ENCODE results near the gene PLAC1.

Gene PLAC1

GRCh38 chrX:134601240-134601765, 57.0 kb downstream of the PLAC1 start:
- Histone ChIP-seq H3K9ac (ENCODE audit: insufficient read length) (no peak overlapping the region), H3K4me3 (no peak overlapping the region), H3K27ac (no peak overlapping the region), H3K9me3 (ENCODE audit: low read depth, low read length) (no peaks in the 10 kb centered on the region), H3K36me3 (ENCODE audit: insufficient read depth, low read length) (no peaks in the 10 kb centered on the region)
- no peak for TF ChIP-seq FOXP2 (optimal IDR thresholded peaks at IDR 0.05; ENCODE audit: control extremely low read depth, extremely low read length, insufficient read depth)
- TF ChIP-seq POLR2AphosphoS5 (IDR thresholded peaks at IDR 0.05; ENCODE audit: borderline replicate concordance, low read depth, low read length), result no peak
- TF ChIP-seq EZH2 (IDR thresholded peaks at IDR 0.05), result no peak
- no peak for DNase-seq (ENCODE audit: low read depth, low spot score)

- Histone ChIP-seq H3K9ac (ENCODE audit: insufficient read length) (no peak overlapping the region), H3K36me3 (ENCODE audit: insufficient read depth, low read length) (no peaks in the 10 kb centered on the region), H3K9me3 (ENCODE audit: low read depth, low read length) (no peaks in the 10 kb centered on the region), H3K4me3 (no peak overlapping the region), H3K27ac (no peak overlapping the region)
- no peak for TF ChIP-seq POLR2AphosphoS5 (IDR thresholded peaks at IDR 0.05; ENCODE audit: borderline replicate concordance, low read depth, low read length)
- no peak for TF ChIP-seq EZH2 (IDR thresholded peaks at IDR 0.05)
- TF ChIP-seq FOXP2 (optimal IDR thresholded peaks at IDR 0.05; ENCODE audit: control extremely low read depth, extremely low read length, insufficient read depth), result no peak
- no peak for DNase-seq (ENCODE audit: low read depth, low spot score)
Measured at GRCh38 chrX:134600714-134601113, 57.6 kb downstream of the PLAC1 start.

GRCh38 chrX:134599184-134599914, 58.9 kb downstream of the PLAC1 start:
- no peaks in the 10 kb centered on the region for H3K9me3 ChIP-seq (ENCODE audit: low read depth, low read length)
- TF ChIP-seq POLR2AphosphoS5 (IDR thresholded peaks at IDR 0.05; ENCODE audit: borderline replicate concordance, low read depth, low read length) (no peak), EZH2 (IDR thresholded peaks at IDR 0.05) (no peak), FOXP2 (optimal IDR thresholded peaks at IDR 0.05; ENCODE audit: control extremely low read depth, extremely low read length, insufficient read depth) (no peak)
- H3K9ac ChIP-seq (ENCODE audit: insufficient read length), result no peak overlapping the region
- H3K27ac ChIP-seq, result no peak overlapping the region
- no peak for DNase-seq (ENCODE audit: low read depth, low spot score)
- H3K36me3 ChIP-seq (ENCODE audit: insufficient read depth, low read length), result no peaks in the 10 kb centered on the region
- no peak overlapping the region for H3K4me3 ChIP-seq

GRCh38 chrX:134592303-134592702, 66.0 kb downstream of the PLAC1 start:
- H3K9me3 ChIP-seq (ENCODE audit: low read depth, low read length), result no peaks in the 10 kb centered on the region
- no peak for DNase-seq (ENCODE audit: low read depth, low spot score)
- H3K9ac ChIP-seq (ENCODE audit: insufficient read length), result no peak overlapping the region
- H3K4me3 ChIP-seq, result no peak overlapping the region
- no peak overlapping the region for H3K27ac ChIP-seq
- TF ChIP-seq FOXP2 (optimal IDR thresholded peaks at IDR 0.05; ENCODE audit: control extremely low read depth, extremely low read length, insufficient read depth), result no peak
- TF ChIP-seq EZH2 (IDR thresholded peaks at IDR 0.05), result no peak
- no peak for TF ChIP-seq POLR2AphosphoS5 (IDR thresholded peaks at IDR 0.05; ENCODE audit: borderline replicate concordance, low read depth, low read length)
- H3K36me3 ChIP-seq (ENCODE audit: insufficient read depth, low read length), result no peaks in the 10 kb centered on the region

GRCh38 chrX:134591502-134591901, 66.8 kb downstream of the PLAC1 start:
- Histone ChIP-seq H3K9ac (ENCODE audit: insufficient read length) (no peak overlapping the region), H3K4me3 (no peak overlapping the region), H3K27ac (no peak overlapping the region), H3K9me3 (ENCODE audit: low read depth, low read length) (no peaks in the 10 kb centered on the region), H3K36me3 (ENCODE audit: insufficient read depth, low read length) (no peaks in the 10 kb centered on the region)
- TF ChIP-seq FOXP2 (optimal IDR thresholded peaks at IDR 0.05; ENCODE audit: control extremely low read depth, extremely low read length, insufficient read depth) (no peak), POLR2AphosphoS5 (IDR thresholded peaks at IDR 0.05; ENCODE audit: borderline replicate concordance, low read depth, low read length) (no peak), EZH2 (IDR thresholded peaks at IDR 0.05) (no peak)
- no peak for DNase-seq (ENCODE audit: low read depth, low spot score)

GRCh38 chrX:134588806-134589205, 69.5 kb downstream of the PLAC1 start:
- no peak for TF ChIP-seq EZH2 (IDR thresholded peaks at IDR 0.05)
- no peak for TF ChIP-seq FOXP2 (optimal IDR thresholded peaks at IDR 0.05; ENCODE audit: control extremely low read depth, extremely low read length, insufficient read depth)
- TF ChIP-seq POLR2AphosphoS5 (IDR thresholded peaks at IDR 0.05; ENCODE audit: borderline replicate concordance, low read depth, low read length), result no peak
- no peaks in the 10 kb centered on the region for H3K9me3 ChIP-seq (ENCODE audit: low read depth, low read length)
- no peak overlapping the region for H3K9ac ChIP-seq (ENCODE audit: insufficient read length)
- no peaks in the 10 kb centered on the region for H3K36me3 ChIP-seq (ENCODE audit: insufficient read depth, low read length)
- DNase-seq (ENCODE audit: low read depth, low spot score), result no peak
- H3K27ac ChIP-seq, result no peak overlapping the region
- no peak overlapping the region for H3K4me3 ChIP-seq

- no peaks in the 10 kb centered on the region for H3K9me3 ChIP-seq (ENCODE audit: low read depth, low read length)
- no peak overlapping the region for H3K27ac ChIP-seq
- TF ChIP-seq POLR2AphosphoS5 (IDR thresholded peaks at IDR 0.05; ENCODE audit: borderline replicate concordance, low read depth, low read length) (no peak), EZH2 (IDR thresholded peaks at IDR 0.05) (no peak), FOXP2 (optimal IDR thresholded peaks at IDR 0.05; ENCODE audit: control extremely low read depth, extremely low read length, insufficient read depth) (no peak)
- H3K4me3 ChIP-seq, result no peak overlapping the region
- no peak for DNase-seq (ENCODE audit: low read depth, low spot score)
- no peak overlapping the region for H3K9ac ChIP-seq (ENCODE audit: insufficient read length)
- no peaks in the 10 kb centered on the region for H3K36me3 ChIP-seq (ENCODE audit: insufficient read depth, low read length)
Measured at GRCh38 chrX:134580907-134581306, 77.4 kb downstream of the PLAC1 start.

- Histone ChIP-seq H3K9me3 (ENCODE audit: low read depth, low read length) (no peaks in the 10 kb centered on the region), H3K9ac (ENCODE audit: insufficient read length) (no peak overlapping the region), H3K4me3 (no peak overlapping the region), H3K27ac (no peak overlapping the region), H3K36me3 (ENCODE audit: insufficient read depth, low read length) (no peaks in the 10 kb centered on the region)
- TF ChIP-seq FOXP2 (optimal IDR thresholded peaks at IDR 0.05; ENCODE audit: control extremely low read depth, extremely low read length, insufficient read depth) (no peak), EZH2 (IDR thresholded peaks at IDR 0.05) (no peak), POLR2AphosphoS5 (IDR thresholded peaks at IDR 0.05; ENCODE audit: borderline replicate concordance, low read depth, low read length) (no peak)
- DNase-seq (ENCODE audit: low read depth, low spot score), result no peak
Measured at GRCh38 chrX:134573683-134574035, 84.6 kb downstream of the PLAC1 start.

Data from SK-N-MC (cell line).